ENCODE data around the gene RP2. TPM values are rescaled to one million over a fixed set of nuclear protein-coding genes. Genes with fewer than 3 reads are reported as not detected.
A peak's percentile ranks its signal among the peaks of the same experiment; 100 is the strongest.

The RP2 gene
- total RNA-seq, 1 donor from 2014 or later = 10.7 TPM

GRCh38 chrX:46793386-46794143 is 43.3 kb upstream of the RP2 start:
- DNase-seq = no peak
- Mint-ChIP-seq H3K27me3 (ENCODE audit: unreplicated experiment) (no peaks in the 10 kb centered on the region), H3K4me3 (ENCODE audit: unreplicated experiment) (no peak overlapping the region), H3K27ac (ENCODE audit: unreplicated experiment) (no peak overlapping the region), H3K4me1 (ENCODE audit: low read depth, unreplicated experiment) (no peaks in the 10 kb centered on the region), H3K36me3 (ENCODE audit: unreplicated experiment) (no peaks in the 10 kb centered on the region), H3K9me3 (ENCODE audit: unreplicated experiment) (no peaks in the 10 kb centered on the region)
- TF ChIP-seq CTCF (IDR thresholded peaks at IDR 0.05; ENCODE audit: partially characterized antibody, unreplicated experiment) = no peak

GRCh38 chrX:46796574-46797191 is 40.2 kb upstream of the RP2 start:
- H3K27me3 Mint-ChIP-seq (ENCODE audit: unreplicated experiment) = no peaks in the 10 kb centered on the region
- H3K4me3 Mint-ChIP-seq (ENCODE audit: unreplicated experiment) = no peak overlapping the region
- H3K27ac Mint-ChIP-seq (ENCODE audit: unreplicated experiment) = no peak overlapping the region
- TF ChIP-seq CTCF (IDR thresholded peaks at IDR 0.05; ENCODE audit: partially characterized antibody, unreplicated experiment) = peak; percentile 70
- H3K4me1 Mint-ChIP-seq (ENCODE audit: low read depth, unreplicated experiment) = no peaks in the 10 kb centered on the region
- H3K36me3 Mint-ChIP-seq (ENCODE audit: unreplicated experiment) = no peaks in the 10 kb centered on the region
- H3K9me3 Mint-ChIP-seq (ENCODE audit: unreplicated experiment) = no peaks in the 10 kb centered on the region
- DNase-seq = peak; percentile 77

- no peaks in the 10 kb centered on the region for H3K27me3 Mint-ChIP-seq (ENCODE audit: unreplicated experiment)
- no peak overlapping the region for H3K4me3 Mint-ChIP-seq (ENCODE audit: unreplicated experiment)
- no peak overlapping the region for H3K27ac Mint-ChIP-seq (ENCODE audit: unreplicated experiment)
- no peaks in the 10 kb centered on the region for H3K4me1 Mint-ChIP-seq (ENCODE audit: low read depth, unreplicated experiment)
- no peaks in the 10 kb centered on the region for H3K9me3 Mint-ChIP-seq (ENCODE audit: unreplicated experiment)
- no peaks in the 10 kb centered on the region for H3K36me3 Mint-ChIP-seq (ENCODE audit: unreplicated experiment)
- no peak for TF ChIP-seq CTCF (IDR thresholded peaks at IDR 0.05; ENCODE audit: partially characterized antibody, unreplicated experiment)
- DNase-seq = no peak
Observed at GRCh38 chrX:46803140-46803539, 33.7 kb upstream of the RP2 start.

- no peaks in the 10 kb centered on the region for H3K36me3 Mint-ChIP-seq (ENCODE audit: unreplicated experiment)
Observed at GRCh38 chrX:46805270-46805669, 31.6 kb upstream of the RP2 start.

More at GRCh38 chrX:46805270-46805669, 31.6 kb upstream of the RP2 start:
- no peak overlapping the region for H3K27ac Mint-ChIP-seq (ENCODE audit: unreplicated experiment)
- TF ChIP-seq CTCF (IDR thresholded peaks at IDR 0.05; ENCODE audit: partially characterized antibody, unreplicated experiment) = no peak
- no peak for DNase-seq
- no peaks in the 10 kb centered on the region for H3K4me1 Mint-ChIP-seq (ENCODE audit: low read depth, unreplicated experiment)
- no peak overlapping the region for H3K4me3 Mint-ChIP-seq (ENCODE audit: unreplicated experiment)
- no peaks in the 10 kb centered on the region for H3K9me3 Mint-ChIP-seq (ENCODE audit: unreplicated experiment)
- H3K27me3 Mint-ChIP-seq (ENCODE audit: unreplicated experiment) = no peaks in the 10 kb centered on the region

All from glutamatergic neuron (in vitro differentiated cells).